ENCODE results near the gene TADA2A.

Gene TADA2A

DNA sequence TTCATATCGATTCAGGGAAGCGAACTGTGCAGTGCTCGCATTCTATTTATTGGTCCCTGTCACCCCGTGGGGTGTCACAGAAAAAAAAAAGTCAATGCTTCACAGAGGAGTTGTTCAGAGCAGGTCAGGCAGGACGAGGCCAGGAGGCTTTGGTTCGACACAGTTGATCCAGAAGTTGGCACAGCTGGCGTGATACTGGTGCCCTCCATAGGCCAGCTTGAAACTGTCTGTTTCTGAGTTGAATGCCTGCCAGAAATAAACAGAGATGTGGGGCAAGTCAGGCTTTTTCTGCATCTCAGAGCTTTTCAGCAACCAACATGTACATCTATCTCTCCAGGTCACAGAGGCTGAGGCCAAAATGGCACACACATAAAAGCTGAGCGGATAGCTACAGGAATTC lies 112.1 kb downstream of the TADA2A start:
- FAIRE-seq (no peak), DNase-seq (ENCODE audit: insufficient read length, low spot score) (no peak)
- no peak for TF ChIP-seq PAX5 (IDR thresholded peaks at IDR 0.05; ENCODE audit: insufficient read depth, low read length, severe bottlenecking)

DNA sequence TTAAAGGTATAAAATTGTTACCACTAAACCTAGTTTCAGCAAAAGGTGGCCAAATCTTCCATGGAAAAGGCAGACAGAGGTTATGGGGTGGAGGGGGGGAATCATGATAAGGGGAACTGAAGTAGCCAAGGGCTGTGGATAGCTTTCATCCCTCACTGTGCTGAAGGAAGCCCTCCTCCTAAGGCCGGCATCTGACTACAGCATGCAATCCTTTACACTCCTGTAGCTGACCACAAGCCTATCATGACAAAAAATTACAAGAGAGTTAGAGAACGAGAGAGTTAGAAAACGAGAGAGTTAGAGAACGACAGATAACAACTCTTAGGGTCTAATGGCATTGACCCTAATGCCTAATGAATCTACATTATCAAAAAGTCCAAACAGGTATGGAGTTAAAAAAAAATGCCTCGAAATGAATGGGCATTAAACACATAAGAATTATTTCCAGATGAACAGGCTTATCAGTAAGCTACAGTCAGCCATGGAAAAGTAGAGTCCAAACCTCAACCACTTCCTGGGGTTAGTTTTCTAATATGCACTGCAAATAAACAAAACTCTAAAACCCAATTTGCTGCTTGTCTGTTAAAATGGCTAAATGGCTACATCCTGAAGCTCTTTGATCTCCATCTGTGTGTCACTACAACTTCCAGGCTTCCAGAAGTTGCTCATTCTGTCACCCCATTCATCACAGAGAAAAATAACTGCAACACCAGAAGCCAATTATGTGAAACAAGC lies 112.7 kb downstream of the TADA2A start:
- DNase-seq (ENCODE audit: insufficient read length, low spot score): no peak
- no peak for TF ChIP-seq TAF1 (IDR thresholded peaks at IDR 0.05; ENCODE audit: low read depth, low read length)
- TF ChIP-seq PAX5 (IDR thresholded peaks at IDR 0.05; ENCODE audit: insufficient read depth, low read length, severe bottlenecking): no peak
- TF ChIP-seq POLR2A (IDR thresholded peaks at IDR 0.05; ENCODE audit: low read depth, low read length): no peak
- no peak for TF ChIP-seq POLR2AphosphoS5 (IDR thresholded peaks at IDR 0.05; ENCODE audit: low read depth, low read length)
- TF ChIP-seq SPI1 (IDR thresholded peaks at IDR 0.05; ENCODE audit: low read depth, low read length): no peak
- no peak for TF ChIP-seq POU2F2 (IDR thresholded peaks at IDR 0.05; ENCODE audit: low read depth, low read length)
- no peak for FAIRE-seq

DNA sequence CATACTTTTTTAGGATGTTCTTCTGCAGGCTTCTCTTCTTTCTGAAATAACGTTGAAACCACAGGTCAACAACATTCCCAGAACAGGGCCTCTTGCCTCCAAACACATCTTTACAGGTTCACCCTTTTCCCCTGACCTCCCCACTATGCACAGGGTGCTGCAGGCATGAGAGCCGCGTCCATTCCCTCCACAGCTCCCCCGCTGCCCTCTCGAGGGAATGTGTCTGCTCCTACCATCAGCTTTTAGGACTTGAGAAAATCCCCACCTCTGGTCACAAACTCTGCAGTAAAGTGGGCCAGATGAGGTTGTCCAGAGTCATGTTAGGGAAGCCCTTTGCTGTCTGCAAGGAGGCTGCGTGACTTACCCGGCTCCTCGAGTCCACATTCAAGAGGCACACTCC lies 113.5 kb downstream of the TADA2A start:
- DNase-seq (ENCODE audit: insufficient read length, low spot score) (no peak), FAIRE-seq (no peak)
- no peak for TF ChIP-seq TAF1 (IDR thresholded peaks at IDR 0.05; ENCODE audit: low read depth, low read length)
- no peak for TF ChIP-seq POLR2A (IDR thresholded peaks at IDR 0.05; ENCODE audit: low read depth, low read length)
- TF ChIP-seq POU2F2 (IDR thresholded peaks at IDR 0.05; ENCODE audit: low read depth, low read length): no peak
- no peak for TF ChIP-seq SPI1 (IDR thresholded peaks at IDR 0.05; ENCODE audit: low read depth, low read length)
- no peak for TF ChIP-seq POLR2AphosphoS5 (IDR thresholded peaks at IDR 0.05; ENCODE audit: low read depth, low read length)
- no peak for TF ChIP-seq PAX5 (IDR thresholded peaks at IDR 0.05; ENCODE audit: insufficient read depth, low read length, severe bottlenecking)

DNA sequence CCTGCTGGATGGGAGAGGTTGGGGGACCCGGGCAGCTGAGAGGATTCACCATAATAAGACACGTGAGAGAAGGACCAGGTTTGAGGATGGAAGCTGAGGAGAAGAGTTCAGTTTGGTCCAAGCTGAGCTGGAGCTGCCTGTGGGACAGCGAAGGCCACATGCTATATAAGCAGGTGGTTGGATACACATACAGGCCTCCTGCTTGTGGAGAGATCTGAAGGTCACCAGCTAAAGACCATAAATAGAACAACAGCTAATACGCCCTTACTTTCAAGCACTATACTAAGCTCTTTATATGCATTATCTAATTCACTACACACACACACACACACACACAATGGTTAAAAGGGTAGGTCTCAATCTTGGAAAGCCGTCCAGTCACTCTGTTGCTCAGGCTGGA lies 115.1 kb downstream of the TADA2A start:
- TF ChIP-seq TAF1 (IDR thresholded peaks at IDR 0.05; ENCODE audit: low read depth, low read length) (no peak), PAX5 (IDR thresholded peaks at IDR 0.05; ENCODE audit: insufficient read depth, low read length, severe bottlenecking) (no peak), POU2F2 (IDR thresholded peaks at IDR 0.05; ENCODE audit: low read depth, low read length) (no peak), SPI1 (IDR thresholded peaks at IDR 0.05; ENCODE audit: low read depth, low read length) (no peak), POLR2A (IDR thresholded peaks at IDR 0.05; ENCODE audit: low read depth, low read length) (no peak)
- no peak for FAIRE-seq
- no peak for DNase-seq (ENCODE audit: insufficient read length, low spot score)

DNA sequence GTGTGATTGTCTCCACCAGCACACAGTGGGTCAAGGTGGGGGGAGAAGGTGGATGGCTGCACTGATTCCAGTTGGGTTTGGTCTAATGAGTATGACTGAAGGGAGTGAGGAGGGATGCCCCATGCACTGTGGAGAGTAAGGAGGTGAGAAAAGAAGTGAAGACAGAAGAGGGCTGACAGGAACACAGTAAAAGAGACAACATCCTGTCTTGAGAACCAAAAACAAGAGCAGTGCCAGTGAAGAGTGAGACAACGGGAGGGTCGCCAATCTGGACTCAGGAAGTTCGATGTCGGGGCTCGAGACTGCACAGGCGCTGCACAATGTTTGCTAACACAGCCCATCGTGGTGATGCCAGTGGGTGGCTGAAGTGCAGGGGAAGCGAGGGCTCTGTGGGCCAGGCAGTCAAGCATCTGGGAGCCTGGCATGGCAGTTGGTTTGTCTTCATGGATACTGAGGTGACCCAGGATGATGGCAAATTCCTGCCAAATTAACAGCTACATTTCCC lies 117.1 kb downstream of the TADA2A start:
- FAIRE-seq: no peak
- DNase-seq (ENCODE audit: insufficient read length, low spot score): no peak
- TF ChIP-seq POLR2AphosphoS5 (IDR thresholded peaks at IDR 0.05; ENCODE audit: low read depth, low read length) (no peak), PAX5 (IDR thresholded peaks at IDR 0.05; ENCODE audit: insufficient read depth, low read length, severe bottlenecking) (no peak)

DNA sequence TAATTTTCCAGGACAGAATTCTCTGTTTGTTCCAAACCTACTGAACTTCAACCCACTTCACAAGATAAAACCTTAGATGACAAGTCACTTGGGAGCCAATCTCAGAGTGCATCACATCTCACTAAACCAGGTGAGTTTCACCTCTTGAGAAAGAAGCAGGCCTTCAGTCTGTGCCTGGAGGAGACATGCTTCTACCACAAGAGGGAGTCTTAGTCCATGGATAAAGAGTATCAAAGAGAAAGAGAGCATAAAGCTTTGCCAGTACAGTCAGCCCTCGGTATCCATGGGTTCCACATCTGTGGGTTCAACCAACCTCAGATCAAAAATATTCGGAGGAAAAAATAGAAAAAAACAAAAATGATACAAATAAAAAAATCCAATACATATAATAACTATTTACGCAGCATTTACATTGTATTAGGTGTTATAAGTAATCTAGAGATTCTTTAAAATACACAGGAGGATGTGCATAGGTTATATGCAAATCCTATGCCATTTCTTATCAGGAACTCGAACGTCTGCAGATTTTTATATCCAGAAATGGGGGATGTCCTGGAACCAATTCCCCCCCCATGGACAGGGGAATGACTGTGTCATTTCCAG lies 120.7 kb downstream of the TADA2A start:
- FAIRE-seq (no peak), DNase-seq (ENCODE audit: insufficient read length, low spot score) (no peak)
- no peak for TF ChIP-seq PAX5 (IDR thresholded peaks at IDR 0.05; ENCODE audit: insufficient read depth, low read length, severe bottlenecking)

All from GM12891 (cell line).